ENCODE measurements around the gene CCDC112. TPM values are rescaled to one million over a fixed set of nuclear protein-coding genes. Genes with fewer than 3 reads are reported as not detected.

Gene CCDC112
- total and polyA plus RNA-seq, 2 of the 13 experiments (the other 11 are each of a cell fraction or from before 2014, with no cell fraction given), result 1.1 to 2.8 TPM

GRCh38 chr5:115241881-115242642, 54.4 kb downstream of the CCDC112 start:
- Histone ChIP-seq H3K4me2 (ENCODE audit: low read depth, low read length) (peak overlapping the region; percentile 53), H3K36me3 (replicated peaks in 1 of 2; ENCODE audit: control insufficient read depth in 1 of 2, insufficient read depth in 2 of 2, low read length in 2 of 2) (peaks cover 2 to 22% of the 10 kb centered on the region in 2 experiments), H3K27me3 (ENCODE audit: control insufficient read depth in 1 of 2, insufficient read depth in 2 of 2, low read length in 2 of 2) (no peaks in the 10 kb centered on the region), H3K79me2 (ENCODE audit: insufficient read depth, low read length) (peaks cover 4% of the 10 kb centered on the region), H3K9me3 (ENCODE audit: low read length) (no peaks in the 10 kb centered on the region), H3K27ac (ENCODE audit: extremely low read length, insufficient read depth, low read length) (peak overlapping the region; percentile 79), H3K4me3 (replicated peaks in 1 of 3; ENCODE audit: insufficient read depth in 1 of 3, low read depth in 2 of 3, low read length in 3 of 3) (peak overlapping the region in 1 of 3 experiments; percentile 5; a peak in 1 of 6 replicates), H2AFZ (ENCODE audit: low read length) (no peak overlapping the region), H3K9ac (ENCODE audit: insufficient read depth, low read depth, low read length) (0 out of 2 replicates have a peak overlapping the region, but pooled peaks have one; percentile 4), H3K4me1 (ENCODE audit: insufficient read depth, low read length) (peaks cover 53% of the 10 kb centered on the region), H4K20me1 (ENCODE audit: insufficient read depth, low read length) (no peaks in the 10 kb centered on the region)
- CTCF ChIA-PET (ENCODE audit: low intra/inter-chr PET ratio, low total read pairs), result no interaction called here
- FAIRE-seq (peak; percentile 73), DNase-seq (ENCODE audit: low spot score) (peak; percentile 79), ATAC-seq (peak; percentile 97)
- POLR2A ChIA-PET, result interaction anchor here (1.3 kb wide), 1 partner anchor 20 kb away, joined by 5 read pairs; no protein-coding TSS in a partner anchor
- intact Hi-C loops (cut with micrococcal nuclease; ENCODE audit: unreplicated experiment), result loop anchor here (5.0 kb wide), 1 partner anchor 60 kb away; no protein-coding TSS in a partner anchor
- no TSS peak for BruUV-seq (replicated peaks)
- in situ Hi-C loops (cut with HindIII; ENCODE audit: extremely low pct_ligation_motif_present, low pct_unique_long_range_greater_than_20kb), result no loop called here
- 26% methylated on average over 4 of the region's 4 CpGs for WGBS (ENCODE audit: low lambda C conversion rate)
- TF ChIP-seq NAIF1 (CRISPR knock-in tag; IDR thresholded peaks at IDR 0.05; ENCODE audit: borderline replicate concordance) (no peak), HNF4G (IDR thresholded peaks at IDR 0.05; ENCODE audit: borderline replicate concordance, low read depth, low read length) (peak; percentile 91), HNF4G (CRISPR knock-in tag; IDR thresholded peaks at IDR 0.05; ENCODE audit: borderline replicate concordance, low read depth) (no peak), RCOR2 (CRISPR knock-in tag; IDR thresholded peaks at IDR 0.05) (0 out of 2 replicates have a peak, but pooled peaks have one; percentile 54), NCOA2 (CRISPR knock-in tag; IDR thresholded peaks at IDR 0.05) (peak; percentile 77), ARID5B (CRISPR knock-in tag; IDR thresholded peaks at IDR 0.05) (peak; percentile 85), PITX1 (CRISPR knock-in tag; IDR thresholded peaks at IDR 0.05) (peak; percentile 29; the same call in 1 of the 2 replicates), ZNF567 (CRISPR knock-in tag; IDR thresholded peaks at IDR 0.05; ENCODE audit: borderline replicate concordance) (no peak), KDM5A (IDR thresholded peaks at IDR 0.05; ENCODE audit: borderline replicate concordance, low read length) (no peak), RARA (CRISPR knock-in tag; IDR thresholded peaks at IDR 0.05) (0 out of 2 replicates have a peak, but pooled peaks have one; percentile 43), CEBPG (CRISPR knock-in tag; IDR thresholded peaks at IDR 0.05) (peak; percentile 32; the same call in 1 of the 2 replicates)
- TF ChIP-seq, protein P1, sequence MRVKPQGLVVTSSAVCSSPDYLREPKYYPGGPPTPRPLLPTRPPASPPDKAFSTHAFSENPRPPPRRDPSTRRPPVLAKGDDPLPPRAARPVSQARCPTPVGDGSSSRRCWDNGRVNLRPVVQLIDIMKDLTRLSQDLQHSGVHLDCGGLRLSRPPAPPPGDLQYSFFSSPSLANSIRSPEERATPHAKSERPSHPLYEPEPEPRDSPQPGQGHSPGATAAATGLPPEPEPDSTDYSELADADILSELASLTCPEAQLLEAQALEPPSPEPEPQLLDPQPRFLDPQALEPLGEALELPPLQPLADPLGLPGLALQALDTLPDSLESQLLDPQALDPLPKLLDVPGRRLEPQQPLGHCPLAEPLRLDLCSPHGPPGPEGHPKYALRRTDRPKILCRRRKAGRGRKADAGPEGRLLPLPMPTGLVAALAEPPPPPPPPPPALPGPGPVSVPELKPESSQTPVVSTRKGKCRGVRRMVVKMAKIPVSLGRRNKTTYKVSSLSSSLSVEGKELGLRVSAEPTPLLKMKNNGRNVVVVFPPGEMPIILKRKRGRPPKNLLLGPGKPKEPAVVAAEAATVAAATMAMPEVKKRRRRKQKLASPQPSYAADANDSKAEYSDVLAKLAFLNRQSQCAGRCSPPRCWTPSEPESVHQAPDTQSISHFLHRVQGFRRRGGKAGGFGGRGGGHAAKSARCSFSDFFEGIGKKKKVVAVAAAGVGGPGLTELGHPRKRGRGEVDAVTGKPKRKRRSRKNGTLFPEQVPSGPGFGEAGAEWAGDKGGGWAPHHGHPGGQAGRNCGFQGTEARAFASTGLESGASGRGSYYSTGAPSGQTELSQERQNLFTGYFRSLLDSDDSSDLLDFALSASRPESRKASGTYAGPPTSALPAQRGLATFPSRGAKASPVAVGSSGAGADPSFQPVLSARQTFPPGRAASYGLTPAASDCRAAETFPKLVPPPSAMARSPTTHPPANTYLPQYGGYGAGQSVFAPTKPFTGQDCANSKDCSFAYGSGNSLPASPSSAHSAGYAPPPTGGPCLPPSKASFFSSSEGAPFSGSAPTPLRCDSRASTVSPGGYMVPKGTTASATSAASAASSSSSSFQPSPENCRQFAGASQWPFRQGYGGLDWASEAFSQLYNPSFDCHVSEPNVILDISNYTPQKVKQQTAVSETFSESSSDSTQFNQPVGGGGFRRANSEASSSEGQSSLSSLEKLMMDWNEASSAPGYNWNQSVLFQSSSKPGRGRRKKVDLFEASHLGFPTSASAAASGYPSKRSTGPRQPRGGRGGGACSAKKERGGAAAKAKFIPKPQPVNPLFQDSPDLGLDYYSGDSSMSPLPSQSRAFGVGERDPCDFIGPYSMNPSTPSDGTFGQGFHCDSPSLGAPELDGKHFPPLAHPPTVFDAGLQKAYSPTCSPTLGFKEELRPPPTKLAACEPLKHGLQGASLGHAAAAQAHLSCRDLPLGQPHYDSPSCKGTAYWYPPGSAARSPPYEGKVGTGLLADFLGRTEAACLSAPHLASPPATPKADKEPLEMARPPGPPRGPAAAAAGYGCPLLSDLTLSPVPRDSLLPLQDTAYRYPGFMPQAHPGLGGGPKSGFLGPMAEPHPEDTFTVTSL (CRISPR knock-in tag; IDR thresholded peaks at IDR 0.05; ENCODE audit: borderline replicate concordance), result peak; percentile 86; the same call in 1 of the 2 replicates
- TF ChIP-seq, protein P2, sequence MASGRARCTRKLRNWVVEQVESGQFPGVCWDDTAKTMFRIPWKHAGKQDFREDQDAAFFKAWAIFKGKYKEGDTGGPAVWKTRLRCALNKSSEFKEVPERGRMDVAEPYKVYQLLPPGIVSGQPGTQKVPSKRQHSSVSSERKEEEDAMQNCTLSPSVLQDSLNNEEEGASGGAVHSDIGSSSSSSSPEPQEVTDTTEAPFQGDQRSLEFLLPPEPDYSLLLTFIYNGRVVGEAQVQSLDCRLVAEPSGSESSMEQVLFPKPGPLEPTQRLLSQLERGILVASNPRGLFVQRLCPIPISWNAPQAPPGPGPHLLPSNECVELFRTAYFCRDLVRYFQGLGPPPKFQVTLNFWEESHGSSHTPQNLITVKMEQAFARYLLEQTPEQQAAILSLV (CRISPR knock-in tag; IDR thresholded peaks at IDR 0.05; ENCODE audit: borderline replicate concordance), result no peak
